Fibroblast of lung (primary cell): ENCODE measurements around the gene KRT75.

Experiments
- EZH2 ChIP-seq: IDR thresholded peaks from 2 replicates; pipeline ENCODE4 v1.5.1; 2012; ENCODE audit warnings: low read length, control low read depth, mild to moderate bottlenecking; ENCODE audit errors: missing control alignments
- TF ChIP-seq, protein P1 (sequence below), 2 donors: IDR thresholded peaks in 1 of 2; conservative IDR thresholded peaks in 1 of 2; 1 replicate in 1 of 2; 2 replicates in 1 of 2; pipeline ENCODE4 v1.5.1; 2011 to 2012; ENCODE audit warnings: low read length in 2 of 2, control low read depth in 1 of 2, inconsistent platforms in 1 of 2, low read depth in 1 of 2, mild to moderate bottlenecking in 1 of 2

DNA sequence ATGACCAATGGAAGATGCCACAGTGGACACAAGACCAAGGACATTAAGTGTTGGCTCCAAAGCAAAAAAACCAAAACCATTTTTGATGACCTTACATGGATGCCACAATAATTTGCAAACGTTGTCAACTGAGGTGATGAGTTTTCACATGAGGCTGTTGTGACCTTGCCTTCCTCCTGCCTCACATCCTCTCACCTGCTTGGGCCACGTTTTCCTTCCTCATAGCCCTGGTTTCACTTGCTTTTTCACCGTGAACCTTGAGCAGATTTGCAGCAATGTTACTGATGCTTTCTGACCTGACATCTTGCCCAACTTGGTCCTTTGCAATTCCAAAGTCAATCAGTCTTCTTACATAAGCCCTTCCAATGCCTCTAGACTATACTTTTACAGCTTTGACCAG lies 14.1 kb upstream of the KRT75 start:
- TF ChIP-seq, protein P1, sequence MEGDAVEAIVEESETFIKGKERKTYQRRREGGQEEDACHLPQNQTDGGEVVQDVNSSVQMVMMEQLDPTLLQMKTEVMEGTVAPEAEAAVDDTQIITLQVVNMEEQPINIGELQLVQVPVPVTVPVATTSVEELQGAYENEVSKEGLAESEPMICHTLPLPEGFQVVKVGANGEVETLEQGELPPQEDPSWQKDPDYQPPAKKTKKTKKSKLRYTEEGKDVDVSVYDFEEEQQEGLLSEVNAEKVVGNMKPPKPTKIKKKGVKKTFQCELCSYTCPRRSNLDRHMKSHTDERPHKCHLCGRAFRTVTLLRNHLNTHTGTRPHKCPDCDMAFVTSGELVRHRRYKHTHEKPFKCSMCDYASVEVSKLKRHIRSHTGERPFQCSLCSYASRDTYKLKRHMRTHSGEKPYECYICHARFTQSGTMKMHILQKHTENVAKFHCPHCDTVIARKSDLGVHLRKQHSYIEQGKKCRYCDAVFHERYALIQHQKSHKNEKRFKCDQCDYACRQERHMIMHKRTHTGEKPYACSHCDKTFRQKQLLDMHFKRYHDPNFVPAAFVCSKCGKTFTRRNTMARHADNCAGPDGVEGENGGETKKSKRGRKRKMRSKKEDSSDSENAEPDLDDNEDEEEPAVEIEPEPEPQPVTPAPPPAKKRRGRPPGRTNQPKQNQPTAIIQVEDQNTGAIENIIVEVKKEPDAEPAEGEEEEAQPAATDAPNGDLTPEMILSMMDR (conservative IDR thresholded peaks at IDR 0.05 in 1 of 2, IDR thresholded peaks at IDR 0.05 in 1 of 2; ENCODE audit: low read depth in 1 of 2, low read length in 2 of 2), result no peak
- TF ChIP-seq EZH2, result no peak
